Thyroid gland (tissue), 4 donors: ENCODE measurements around the gene UBL7.

Source experiments
- CTCF ChIP-seq, 6 experiments: fragments of 200-600 bp in 3 of 6; fragments of 450-650 bp in 3 of 6; sonication (generic) in 3 of 6; IDR thresholded peaks; one replicate each; pipeline ENCODE4 v1.5.1; 2016 to 2019; ENCODE audit warnings: antibody characterized with exemption in 6 of 6, mild to moderate bottlenecking in 2 of 6, inconsistent platforms in 1 of 6, moderate library complexity in 1 of 6
- POLR2A ChIP-seq, 2 donors: fragments of 450-650 bp; IDR thresholded peaks; one replicate each; pipeline ENCODE4 v1.6.1; 2017; ENCODE audit warnings: antibody characterized with exemption in 2 of 2, mild to moderate bottlenecking in 2 of 2, moderate library complexity in 1 of 2

GRCh38 chr15:74506515-74506840 is 45.5 kb upstream of the UBL7 start:
- TF ChIP-seq CTCF (IDR thresholded peaks at IDR 0.05) (no peak), POLR2A (IDR thresholded peaks at IDR 0.05) (no peak)
